ENCODE data around the gene CAMK1D. TPM values are rescaled to one million over a fixed set of nuclear protein-coding genes. Genes with fewer than 3 reads are reported as not detected.
A peak's percentile ranks its signal among the peaks of the same experiment; 100 is the strongest.
"Not testable (repeated sequence)": the region's sequence is repeated elsewhere in the genome, so short reads cannot be mapped to it uniquely, and the experiment has no call there.

The CAMK1D gene
- total RNA-seq, 2 experiments from 2014 or later, result 2.4 to 2.8 TPM

DNA sequence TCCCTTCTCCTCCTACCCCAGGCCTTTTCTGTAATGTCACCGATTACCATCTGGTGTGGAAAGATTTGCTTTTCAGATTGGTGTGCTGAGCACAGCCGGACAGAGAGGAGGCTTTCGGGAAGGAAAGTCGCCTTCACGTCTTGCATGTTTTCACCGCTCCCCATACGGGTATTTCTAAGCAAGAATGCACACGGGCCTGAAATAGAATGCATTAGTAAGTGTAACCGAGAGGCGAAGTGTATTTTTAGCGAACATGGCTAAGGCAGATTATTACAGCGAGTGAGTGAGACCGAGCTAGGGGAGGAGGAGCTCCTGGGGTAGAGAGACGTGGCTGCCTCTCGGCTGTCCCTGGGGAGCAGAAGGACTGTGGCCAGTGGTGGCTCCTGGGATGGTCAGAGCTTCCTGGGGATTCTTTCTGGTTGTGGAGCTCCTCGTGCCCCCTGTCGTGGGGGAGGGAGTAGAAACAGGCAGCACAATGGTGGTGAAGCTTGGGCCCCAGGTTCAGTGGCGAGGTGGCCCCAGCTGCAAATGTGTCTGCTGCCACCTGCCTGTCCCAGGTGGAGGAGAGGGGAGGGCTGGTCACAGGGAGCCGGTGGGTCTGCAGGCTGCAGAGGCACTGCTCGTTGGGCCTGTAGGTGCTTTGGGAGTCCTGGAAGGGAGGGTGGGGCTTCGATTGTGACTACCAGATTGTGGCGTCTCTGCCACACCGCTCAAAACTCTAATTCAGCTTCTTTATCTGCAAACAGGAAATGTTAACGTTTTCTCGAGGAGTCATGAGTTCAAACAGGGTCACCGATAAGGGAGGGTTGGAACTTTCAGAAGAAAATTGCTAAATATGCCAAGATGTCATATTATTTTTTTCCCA is 135.8 kb downstream of the CAMK1D start:
- Mint-ChIP-seq H3K4me1 (peaks cover 9% of the 10 kb centered on the region), H3K27me3 (no peaks in the 10 kb centered on the region), H3K27ac (no peak overlapping the region), H3K36me3 (no peaks in the 10 kb centered on the region), H3K9me3 (ENCODE audit: low read depth) (no peaks in the 10 kb centered on the region), H3K4me3 (no peak overlapping the region)
- CTCF ChIA-PET, result interaction anchor here (1.6 to 2.1 kb wide), 2 partner anchors 17 to 221 kb away, joined by 3 to 11 read pairs; no protein-coding TSS in a partner anchor
- ATAC-seq (no peak), DNase-seq (no peak)

DNA sequence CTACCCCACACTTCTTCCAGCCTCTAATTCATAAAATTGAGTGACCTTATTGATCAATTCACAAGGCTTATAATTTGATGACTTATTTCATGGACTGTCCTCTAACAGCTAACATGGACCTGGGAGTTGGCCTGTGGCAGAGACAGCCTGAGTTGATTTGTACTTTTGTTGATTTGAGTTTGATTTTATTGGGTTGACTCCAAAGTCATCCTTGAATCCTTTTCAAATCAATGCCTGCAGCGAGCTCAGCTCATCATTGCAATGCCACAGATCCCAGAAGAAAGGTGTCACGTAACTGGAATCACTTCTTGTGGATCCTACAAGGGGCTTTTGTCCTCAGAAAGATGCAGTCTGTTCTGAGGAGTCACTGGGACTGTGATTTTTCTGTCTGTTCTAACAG is 138.0 kb downstream of the CAMK1D start:
- no peak overlapping the region for H3K4me3 Mint-ChIP-seq
- ATAC-seq (no peak), DNase-seq (no peak)
- H3K9me3 Mint-ChIP-seq (ENCODE audit: low read depth), result no peaks in the 10 kb centered on the region
- no peak overlapping the region for H3K27ac Mint-ChIP-seq
- H3K4me1 Mint-ChIP-seq, result peaks cover 9% of the 10 kb centered on the region
- CTCF ChIA-PET, result no interaction called here
- H3K27me3 Mint-ChIP-seq, result no peaks in the 10 kb centered on the region
- H3K36me3 Mint-ChIP-seq, result no peaks in the 10 kb centered on the region

DNA sequence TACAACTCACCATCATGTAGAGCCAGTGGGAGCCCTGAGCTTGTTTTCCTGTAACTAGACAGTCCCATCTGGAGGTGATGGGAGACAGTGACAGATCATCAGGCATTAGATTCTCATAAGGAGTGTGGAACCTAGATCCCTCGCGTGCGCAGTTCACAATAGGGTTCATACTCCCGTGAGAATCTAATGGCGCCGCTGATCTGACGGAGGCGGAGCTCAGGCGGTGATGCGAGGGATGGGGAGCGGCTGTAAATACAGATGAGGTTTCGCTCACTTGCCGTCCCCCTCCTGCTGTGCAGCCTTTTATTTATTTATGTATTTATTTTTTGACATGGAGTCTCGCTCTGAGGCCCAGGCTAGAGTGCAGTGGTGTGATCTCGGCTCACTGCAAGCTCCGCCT is 139.3 kb downstream of the CAMK1D start:
- Mint-ChIP-seq H3K27me3 (no peaks in the 10 kb centered on the region), H3K27ac (no peak overlapping the region), H3K36me3 (no peaks in the 10 kb centered on the region), H3K4me3 (no peak overlapping the region), H3K9me3 (ENCODE audit: low read depth) (no peaks in the 10 kb centered on the region), H3K4me1 (peaks cover 9% of the 10 kb centered on the region)
- no peak for ATAC-seq
- DNase-seq, result no peak
- CTCF ChIA-PET, result no interaction called here

DNA sequence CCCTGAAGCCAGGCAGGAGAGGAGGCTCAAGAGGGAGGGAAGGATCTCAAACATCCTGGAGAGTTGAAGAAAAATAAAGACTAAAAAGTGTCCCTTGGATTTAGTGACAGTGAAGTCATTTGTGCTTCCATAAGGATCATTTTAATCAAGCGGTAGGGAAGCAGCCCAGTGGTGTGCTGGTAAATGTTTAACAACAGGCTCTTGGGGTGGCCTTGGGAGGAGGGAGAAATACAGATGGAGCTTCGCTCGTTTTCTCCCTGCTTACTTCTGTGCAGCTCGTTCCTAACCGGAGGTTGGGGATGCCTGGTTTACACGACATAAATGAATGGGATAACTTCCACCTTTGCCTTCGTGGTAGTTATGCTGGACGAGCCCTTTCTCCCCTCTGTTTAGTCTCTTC is 140.0 kb downstream of the CAMK1D start:
- Mint-ChIP-seq H3K4me1 (peaks cover 9% of the 10 kb centered on the region), H3K27ac (no peak overlapping the region), H3K9me3 (ENCODE audit: low read depth) (no peaks in the 10 kb centered on the region), H3K4me3 (no peak overlapping the region), H3K36me3 (no peaks in the 10 kb centered on the region), H3K27me3 (no peaks in the 10 kb centered on the region)
- CTCF ChIA-PET, result no interaction called here
- DNase-seq, result no peak
- no peak for ATAC-seq

DNA sequence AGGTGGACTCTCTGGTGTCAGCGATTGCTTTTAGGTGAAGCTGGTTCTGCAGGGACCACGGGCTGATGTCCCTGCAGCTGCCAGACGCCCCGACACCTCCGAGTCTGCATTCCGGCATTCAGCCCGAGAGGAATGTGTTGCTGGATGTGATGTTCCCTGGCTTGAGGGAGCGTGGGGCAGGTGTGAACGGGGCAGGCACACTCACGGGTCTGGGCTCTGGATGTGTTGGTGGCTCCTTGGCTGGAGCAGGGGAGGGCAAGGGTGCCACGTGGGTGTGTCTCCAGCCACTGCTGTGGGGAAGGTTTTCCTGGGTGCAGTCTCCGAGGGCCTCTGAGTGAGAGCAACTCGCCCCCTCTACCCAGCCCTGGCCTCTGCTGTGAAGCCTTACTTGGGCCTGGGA is 140.5 kb downstream of the CAMK1D start:
- no peak for DNase-seq
- CTCF ChIA-PET, result no interaction called here
- H3K9me3 Mint-ChIP-seq (ENCODE audit: low read depth), result no peaks in the 10 kb centered on the region
- ATAC-seq, result no peak
- H3K27me3 Mint-ChIP-seq, result no peaks in the 10 kb centered on the region
- H3K4me1 Mint-ChIP-seq, result peaks cover 9% of the 10 kb centered on the region
- H3K36me3 Mint-ChIP-seq, result no peaks in the 10 kb centered on the region
- no peak overlapping the region for H3K4me3 Mint-ChIP-seq
- H3K27ac Mint-ChIP-seq, result no peak overlapping the region

DNA sequence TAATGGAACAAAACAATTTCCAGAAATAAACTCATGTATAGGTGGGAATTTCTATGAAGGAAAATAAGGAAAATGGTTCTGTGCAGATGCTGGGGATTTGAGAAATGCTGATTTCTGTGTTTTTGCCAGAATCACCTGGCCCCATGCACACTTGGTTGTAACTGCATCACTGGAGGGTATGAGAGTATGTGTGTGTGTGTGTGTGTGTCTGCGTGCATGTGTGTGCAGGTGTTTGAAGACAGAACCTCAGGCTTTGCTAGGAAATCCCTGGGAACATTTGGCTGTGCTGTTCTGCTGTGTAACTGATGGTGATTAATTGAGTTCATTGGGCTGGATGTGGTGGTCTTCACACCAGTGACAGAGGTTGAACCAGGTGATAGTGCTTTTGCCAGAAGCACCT is 141.6 kb downstream of the CAMK1D start:
- H3K27me3 Mint-ChIP-seq, result no peaks in the 10 kb centered on the region
- H3K4me3 Mint-ChIP-seq, result no peak overlapping the region
- no peaks in the 10 kb centered on the region for H3K4me1 Mint-ChIP-seq
- no peak for DNase-seq
- no peak for ATAC-seq
- CTCF ChIA-PET, result no interaction called here
- H3K27ac Mint-ChIP-seq, result no peak overlapping the region
- no peaks in the 10 kb centered on the region for H3K36me3 Mint-ChIP-seq
- no peaks in the 10 kb centered on the region for H3K9me3 Mint-ChIP-seq (ENCODE audit: low read depth)

DNA sequence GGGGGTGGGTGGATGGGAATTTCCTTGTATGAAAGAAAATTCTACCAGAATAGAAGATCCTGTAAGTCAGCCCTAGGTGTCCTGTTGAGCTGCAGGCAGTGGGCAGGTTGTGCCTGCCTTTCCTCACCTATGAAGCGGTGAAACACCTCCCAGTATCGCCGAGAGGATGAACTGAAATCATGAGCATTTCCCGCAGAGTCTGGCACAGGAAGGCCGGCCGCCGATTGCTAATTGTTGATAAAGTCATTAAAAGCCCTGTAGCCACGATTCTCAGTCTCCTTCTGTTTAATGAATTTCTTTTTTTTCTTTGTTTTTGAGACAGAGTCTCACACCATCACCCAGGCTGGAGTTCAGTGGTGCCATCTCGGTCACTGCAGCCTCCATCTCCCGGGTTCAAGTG is 142.1 kb downstream of the CAMK1D start:
- H3K27ac Mint-ChIP-seq, result no peak overlapping the region
- H3K4me3 Mint-ChIP-seq, result no peak overlapping the region
- no peaks in the 10 kb centered on the region for H3K4me1 Mint-ChIP-seq
- H3K36me3 Mint-ChIP-seq, result no peaks in the 10 kb centered on the region
- no peaks in the 10 kb centered on the region for H3K9me3 Mint-ChIP-seq (ENCODE audit: low read depth)
- ATAC-seq (no peak), DNase-seq (no peak)
- CTCF ChIA-PET, result no interaction called here
- H3K27me3 Mint-ChIP-seq, result no peaks in the 10 kb centered on the region

DNA sequence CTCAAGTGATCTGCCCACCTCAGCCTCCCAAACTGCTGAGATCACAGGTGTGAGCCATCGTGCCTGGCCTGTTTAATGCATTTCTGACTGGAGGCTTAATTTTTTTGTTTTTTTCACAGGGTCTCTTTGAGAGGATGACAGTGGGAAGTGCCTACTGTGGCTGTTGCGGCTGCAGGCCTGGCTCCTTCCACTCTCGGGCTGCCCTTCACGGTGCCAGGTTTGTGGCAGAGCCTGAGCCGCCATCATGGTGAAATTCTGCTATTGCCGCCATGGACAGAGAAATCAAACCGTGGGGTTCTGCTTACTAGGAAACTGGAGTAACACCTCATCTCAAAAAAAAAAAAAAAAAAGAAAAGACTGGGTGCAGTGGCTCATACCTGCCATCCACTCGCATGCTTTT is 142.7 kb downstream of the CAMK1D start:
- no peak overlapping the region for H3K4me3 Mint-ChIP-seq
- no peak overlapping the region for H3K27ac Mint-ChIP-seq
- no peaks in the 10 kb centered on the region for H3K36me3 Mint-ChIP-seq
- no peaks in the 10 kb centered on the region for H3K27me3 Mint-ChIP-seq
- ATAC-seq (no peak), DNase-seq (no peak)
- H3K4me1 Mint-ChIP-seq, result no peaks in the 10 kb centered on the region
- CTCF ChIA-PET, result no interaction called here
- H3K9me3 Mint-ChIP-seq (ENCODE audit: low read depth), result no peaks in the 10 kb centered on the region

DNA sequence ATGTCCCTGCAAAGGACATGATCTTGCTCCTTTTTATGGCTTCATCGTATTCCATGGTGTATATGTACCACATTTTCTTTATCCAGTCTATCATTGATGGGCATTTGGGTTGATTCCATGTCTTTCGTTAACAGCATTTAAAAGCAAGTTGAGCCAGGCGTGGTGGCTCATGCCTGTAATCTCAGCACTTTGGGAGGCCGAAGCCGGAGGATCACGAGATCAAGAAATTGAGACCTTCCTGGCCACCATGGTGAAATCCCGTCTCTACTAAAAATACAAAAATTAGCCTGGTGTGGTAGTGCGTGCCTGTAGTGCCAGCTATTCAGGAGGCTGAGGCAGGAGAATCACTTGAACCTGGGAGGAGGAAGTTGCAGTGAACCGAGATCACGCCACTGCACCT is 147.7 kb downstream of the CAMK1D start:
- CTCF ChIA-PET, result not testable (repeated sequence)

DNA sequence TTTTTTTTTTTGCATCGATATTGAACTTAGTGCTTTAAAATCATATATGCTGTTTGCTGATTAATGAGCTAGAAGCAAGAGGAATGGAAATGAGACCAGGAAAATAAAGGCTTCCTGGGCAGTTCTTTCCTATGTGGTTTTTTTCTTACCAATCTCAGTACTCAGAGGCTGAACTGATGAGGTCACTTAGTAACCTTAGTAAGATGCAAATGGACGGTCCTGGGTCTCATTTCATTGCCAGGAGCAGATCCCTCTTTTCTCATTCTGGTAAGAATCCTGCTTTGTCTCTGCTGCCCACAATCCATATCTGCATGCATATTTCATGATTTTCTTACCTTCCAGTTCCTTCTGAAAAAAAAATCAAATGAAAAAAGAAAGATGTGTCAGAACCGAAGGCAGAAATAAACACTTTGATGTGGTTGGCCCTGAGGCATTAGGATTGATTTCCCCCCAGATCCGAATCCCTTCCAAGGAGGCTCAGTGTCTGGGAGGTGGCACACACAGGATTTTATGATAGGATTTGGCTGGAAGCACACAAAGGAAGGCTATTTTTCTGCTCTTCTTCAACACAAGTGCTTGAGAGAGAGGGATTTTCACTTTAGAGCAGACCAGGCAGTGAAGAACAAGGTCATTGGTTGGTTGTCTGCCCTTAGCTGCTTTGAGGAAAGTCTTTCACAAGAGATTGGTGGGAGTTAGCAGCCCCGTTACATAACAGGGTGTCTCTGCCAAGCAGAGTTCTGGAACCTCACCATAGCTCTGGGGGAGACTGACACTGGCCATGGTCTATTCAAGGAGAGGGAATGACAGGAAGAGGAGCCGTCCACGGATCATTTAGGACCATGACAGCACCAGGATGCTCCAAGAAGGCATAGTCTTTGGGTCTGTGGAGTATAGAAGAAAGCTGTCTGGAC is 150.0 kb downstream of the CAMK1D start:
- Mint-ChIP-seq H3K36me3 (no peaks in the 10 kb centered on the region), H3K4me1 (peaks cover 9% of the 10 kb centered on the region), H3K4me3 (no peak overlapping the region), H3K27me3 (no peaks in the 10 kb centered on the region), H3K9me3 (ENCODE audit: low read depth) (no peaks in the 10 kb centered on the region), H3K27ac (no peak overlapping the region)
- CTCF ChIA-PET, result interaction anchor here (1.8 kb wide), 1 partner anchor 157 kb away, joined by 4 read pairs; no protein-coding TSS in a partner anchor
- DNase-seq, result peak; percentile 25
- ATAC-seq, result no peak

More for the DNA sequence above, 147.7 kb downstream of the CAMK1D start:
- not testable (repeated sequence) for H3K27me3 Mint-ChIP-seq; H3K27ac Mint-ChIP-seq; H3K4me1 Mint-ChIP-seq; H3K9me3 Mint-ChIP-seq (ENCODE audit: low read depth); ATAC-seq; H3K36me3 Mint-ChIP-seq; H3K4me3 Mint-ChIP-seq; DNase-seq

DNA sequence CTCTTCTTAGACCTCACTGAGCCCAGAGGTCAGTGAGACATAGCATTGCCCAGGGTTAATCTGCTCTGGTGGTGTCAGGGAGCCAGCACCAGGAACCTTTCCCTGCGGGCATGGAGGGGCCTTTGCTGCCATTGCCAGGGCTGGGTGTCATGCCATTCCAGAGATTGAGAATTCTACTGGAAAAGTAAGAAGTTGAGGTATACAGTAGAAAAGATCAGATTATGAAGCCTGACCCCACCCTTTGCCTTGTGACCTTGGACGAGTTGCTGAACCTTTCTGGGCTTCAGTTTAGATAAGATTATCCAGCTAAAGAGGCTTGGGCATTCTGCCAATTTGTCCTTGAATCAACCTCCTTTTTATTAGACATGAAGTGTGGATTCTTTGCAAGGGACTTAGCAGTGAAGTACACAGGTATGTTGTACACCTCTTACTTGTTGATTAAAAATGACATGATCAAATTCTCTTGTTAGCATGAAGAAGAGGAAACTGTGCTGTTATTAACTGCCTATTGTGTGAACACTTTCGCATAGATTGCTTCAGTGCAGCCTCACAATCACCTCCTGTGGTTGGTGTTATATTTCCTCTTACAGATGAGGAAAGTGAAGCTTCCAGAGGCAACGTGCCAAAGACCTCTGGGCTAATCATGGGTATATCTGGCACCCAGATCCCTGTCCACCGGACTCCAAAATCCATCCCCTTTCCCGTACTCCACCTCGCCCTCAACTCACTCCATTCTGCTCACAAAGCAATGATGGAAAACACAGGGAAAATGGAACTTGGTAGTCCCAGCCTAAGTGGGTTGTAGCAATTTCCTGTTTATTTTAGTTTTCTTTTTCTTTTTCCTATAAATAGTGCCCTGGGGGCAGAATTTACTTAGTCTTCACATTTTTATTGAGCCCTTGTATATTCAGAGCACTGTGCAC is 151.3 kb downstream of the CAMK1D start:
- H3K27me3 Mint-ChIP-seq, result no peaks in the 10 kb centered on the region
- H3K4me3 Mint-ChIP-seq, result no peak overlapping the region
- DNase-seq (peak; percentile 5), ATAC-seq (no peak)
- CTCF ChIA-PET, result no interaction called here
- H3K9me3 Mint-ChIP-seq (ENCODE audit: low read depth), result no peaks in the 10 kb centered on the region
- H3K36me3 Mint-ChIP-seq, result no peaks in the 10 kb centered on the region
- H3K27ac Mint-ChIP-seq, result no peak overlapping the region
- peaks cover 12% of the 10 kb centered on the region for H3K4me1 Mint-ChIP-seq

DNA sequence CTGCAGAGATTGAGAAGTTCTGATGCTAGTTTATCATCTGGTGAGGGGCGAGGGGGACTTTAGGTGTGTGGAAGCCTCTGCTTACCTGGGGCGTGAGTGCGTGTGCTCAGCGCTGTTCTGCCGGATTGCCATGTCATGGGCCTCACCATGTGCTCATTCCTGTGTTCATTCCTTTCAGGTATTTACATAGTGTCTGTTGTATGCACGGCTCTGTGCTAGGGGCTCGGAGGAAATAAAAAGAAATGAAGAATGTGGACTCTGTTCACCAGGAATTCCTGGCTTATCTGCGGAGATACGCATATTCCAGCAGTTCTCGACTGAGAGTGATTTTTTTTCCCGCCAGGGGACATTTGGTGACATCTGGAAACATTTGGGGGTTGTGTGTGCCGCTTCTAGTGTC is 152.0 kb downstream of the CAMK1D start:
- ATAC-seq (no peak), DNase-seq (peak; percentile 12)
- H3K9me3 Mint-ChIP-seq (ENCODE audit: low read depth), result no peaks in the 10 kb centered on the region
- CTCF ChIA-PET, result interaction anchor here (1.2 kb wide), 1 partner anchor 16 kb away, joined by 3 read pairs; no protein-coding TSS in a partner anchor
- H3K27me3 Mint-ChIP-seq, result no peaks in the 10 kb centered on the region
- no peaks in the 10 kb centered on the region for H3K36me3 Mint-ChIP-seq
- no peak overlapping the region for H3K27ac Mint-ChIP-seq
- peaks cover 15% of the 10 kb centered on the region for H3K4me1 Mint-ChIP-seq
- H3K4me3 Mint-ChIP-seq, result no peak overlapping the region
